Astrocyte of the spinal cord (primary cell): Measurements from ENCODE around the gene MAP4K5.
"Not testable (repeated sequence)": the region's sequence is repeated elsewhere in the genome, so short reads cannot be mapped to it uniquely, and the experiment has no call there.

ENCODE experiments used
- DNase-seq: peaks from one replicate; pipeline ENCODE4 v3.0.0; 2011; ENCODE audit warnings: low read depth, low spot score
- H3K4me3 ChIP-seq: 2 replicates; pipeline ENCODE4 v1.5.1; 2011; ENCODE audit warnings: low read depth, mild to moderate bottlenecking, low read length, moderate library complexity
- in situ Hi-C: cut with HindIII; loops from 2 replicates; pipeline ENCODE4 v1.10.0; 2017; ENCODE audit warnings: low sequenced_read_pairs
- TF ChIP-seq, protein P1 (sequence below): IDR thresholded peaks from 2 replicates; pipeline ENCODE4 v1.5.1; 2012; ENCODE audit warnings: low read depth, mild to moderate bottlenecking, low read length, inconsistent platforms

MAP4K5 gene

DNA sequence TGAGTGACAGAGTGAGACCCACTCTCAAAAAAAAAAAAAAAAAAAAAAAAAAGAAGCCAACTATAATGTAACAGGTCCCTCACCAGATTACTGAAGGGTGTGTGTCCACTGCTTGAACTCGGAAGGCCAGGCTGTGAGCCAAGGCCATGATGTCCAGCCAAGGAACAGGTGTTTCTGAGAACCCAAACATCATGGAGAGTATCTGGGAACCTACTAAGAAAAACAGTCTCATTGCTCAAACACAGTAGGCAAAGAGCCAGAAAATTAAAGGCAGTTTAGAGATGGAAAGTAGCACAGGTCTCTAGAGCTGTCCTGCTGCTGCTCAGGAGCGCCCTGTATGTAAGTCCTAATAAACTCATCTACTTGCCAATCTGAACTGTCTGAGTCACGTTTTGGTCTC, 12.5 kb upstream of the MAP4K5 start:
- in situ Hi-C loops = no loop called here
- no peak for DNase-seq
- no peak overlapping the region for H3K4me3 ChIP-seq
- TF ChIP-seq, protein P1, sequence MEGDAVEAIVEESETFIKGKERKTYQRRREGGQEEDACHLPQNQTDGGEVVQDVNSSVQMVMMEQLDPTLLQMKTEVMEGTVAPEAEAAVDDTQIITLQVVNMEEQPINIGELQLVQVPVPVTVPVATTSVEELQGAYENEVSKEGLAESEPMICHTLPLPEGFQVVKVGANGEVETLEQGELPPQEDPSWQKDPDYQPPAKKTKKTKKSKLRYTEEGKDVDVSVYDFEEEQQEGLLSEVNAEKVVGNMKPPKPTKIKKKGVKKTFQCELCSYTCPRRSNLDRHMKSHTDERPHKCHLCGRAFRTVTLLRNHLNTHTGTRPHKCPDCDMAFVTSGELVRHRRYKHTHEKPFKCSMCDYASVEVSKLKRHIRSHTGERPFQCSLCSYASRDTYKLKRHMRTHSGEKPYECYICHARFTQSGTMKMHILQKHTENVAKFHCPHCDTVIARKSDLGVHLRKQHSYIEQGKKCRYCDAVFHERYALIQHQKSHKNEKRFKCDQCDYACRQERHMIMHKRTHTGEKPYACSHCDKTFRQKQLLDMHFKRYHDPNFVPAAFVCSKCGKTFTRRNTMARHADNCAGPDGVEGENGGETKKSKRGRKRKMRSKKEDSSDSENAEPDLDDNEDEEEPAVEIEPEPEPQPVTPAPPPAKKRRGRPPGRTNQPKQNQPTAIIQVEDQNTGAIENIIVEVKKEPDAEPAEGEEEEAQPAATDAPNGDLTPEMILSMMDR = no peak

GRCh38 chr14:50542941-50543418, 10.6 kb upstream of the MAP4K5 start:
- peak; percentile 56 for DNase-seq
- in situ Hi-C loops = no loop called here
- H3K4me3 ChIP-seq = no peak overlapping the region
- TF ChIP-seq, protein P1 = peak; percentile 48

DNA sequence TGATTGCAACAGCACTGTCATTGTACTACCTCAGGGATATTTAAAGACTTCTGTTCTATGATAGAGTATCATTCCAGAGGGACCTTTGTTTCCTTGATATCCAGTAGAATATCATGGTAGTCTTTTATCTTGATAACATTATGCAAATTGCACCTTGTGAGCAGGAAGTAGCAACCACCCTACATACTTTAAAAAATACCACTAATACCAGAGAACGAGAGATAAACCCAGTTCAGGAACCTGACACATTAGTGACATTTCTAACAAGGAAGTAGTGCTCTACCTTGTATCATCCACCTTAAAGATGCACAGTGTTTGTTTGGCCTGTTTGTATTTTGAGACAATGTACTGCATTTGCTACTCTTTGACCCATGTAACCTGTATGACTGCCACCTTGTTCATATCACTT, 8.8 kb upstream of the MAP4K5 start:
- H3K4me3 ChIP-seq = no peak overlapping the region
- TF ChIP-seq, protein P1 = no peak
- in situ Hi-C loops = no loop called here
- no peak for DNase-seq

DNA sequence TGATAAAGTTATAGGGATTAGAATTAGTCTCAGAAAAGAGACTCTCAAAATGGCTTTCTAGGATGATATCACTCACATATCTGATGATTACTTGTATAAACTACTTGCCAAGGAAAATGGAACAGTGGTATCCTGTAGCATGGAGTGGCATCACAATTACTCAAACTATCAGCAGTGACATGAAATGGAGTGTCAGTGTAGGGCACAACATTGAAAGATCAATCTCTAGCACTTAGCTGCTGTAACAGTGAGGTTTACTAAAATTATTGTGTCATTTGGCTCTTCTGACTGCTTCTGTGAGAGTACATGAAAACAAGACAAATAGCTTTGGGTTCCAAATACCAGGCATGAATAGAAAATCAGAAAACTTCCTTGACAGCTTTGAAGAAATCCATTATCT, 6.7 kb upstream of the MAP4K5 start:
- TF ChIP-seq, protein P1 = no peak
- DNase-seq = no peak
- H3K4me3 ChIP-seq = no peak overlapping the region
- in situ Hi-C loops = no loop called here

DNA sequence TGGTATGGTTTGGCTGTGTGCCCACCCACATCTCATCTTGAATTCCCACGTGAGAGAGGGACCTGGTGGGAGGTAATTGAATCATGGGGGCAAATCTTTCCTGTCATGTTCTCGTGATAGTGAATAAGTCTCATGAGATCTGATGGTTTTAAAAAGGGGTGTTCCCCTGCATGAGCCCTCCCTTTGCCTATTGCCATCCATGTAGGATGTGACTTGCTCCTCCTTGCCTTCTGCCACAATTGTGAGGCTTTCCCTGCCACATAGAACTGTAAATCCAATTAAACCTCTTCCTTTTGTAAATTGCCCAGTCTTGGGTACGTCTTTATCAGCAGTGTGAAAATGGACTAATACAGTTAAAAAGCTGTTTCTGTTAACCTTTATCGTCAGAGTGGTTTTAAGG, 5.7 kb upstream of the MAP4K5 start:
- DNase-seq, H3K4me3 ChIP-seq, in situ Hi-C loops: not testable (repeated sequence)

- H3K4me3 ChIP-seq = no peak overlapping the region
- DNase-seq = no peak
- in situ Hi-C loops = no loop called here
- TF ChIP-seq, protein P1 = no peak
Observed at GRCh38 chr14:50534997-50535396, 2.6 kb upstream of the MAP4K5 start.

GRCh38 chr14:50534416-50534815, 2.0 kb upstream of the MAP4K5 start:
- no peak for DNase-seq
- H3K4me3 ChIP-seq = no peak overlapping the region
- in situ Hi-C loops = no loop called here
- TF ChIP-seq, protein P1 = no peak
